CD14-positive monocyte (primary cell): ENCODE results near the gene SPON1. TPM values are rescaled to one million over a fixed set of nuclear protein-coding genes. Genes with fewer than 3 reads are reported as not detected.
"Not testable (repeated sequence)": the region's sequence is repeated elsewhere in the genome, so short reads cannot be mapped to it uniquely, and the experiment has no call there.

ENCODE experiments used
- DNase-seq, 3 donors: peaks; one replicate each; pipeline ENCODE4 v3.0.0-alpha.2; 2011 to 2022
- H2AFZ ChIP-seq: 2 replicates; pipeline ENCODE4 v1.6.0; 2012; ENCODE audit warnings: mild to moderate bottlenecking, low read depth, low read length, inconsistent platforms; ENCODE audit not compliant: insufficient read depth, poor library complexity, severe bottlenecking
- H3K27ac ChIP-seq, 2 donors: 1 replicate in 1 of 2; 2 replicates in 1 of 2; pipeline ENCODE4 v1.5.1; 2012 to 2013; ENCODE audit warnings: low read length in 2 of 2, control low read depth in 1 of 2, inconsistent platforms in 1 of 2, low read depth in 1 of 2, mild to moderate bottlenecking in 1 of 2
- H3K27me3 ChIP-seq, 2 donors: one replicate each; pipeline versions ENCODE4 v1.6.0 to v1.6.1; 2011 to 2013; ENCODE audit warnings: low read length in 2 of 2; ENCODE audit not compliant: control insufficient read depth in 2 of 2, insufficient read depth in 2 of 2
- H3K36me3 ChIP-seq, 2 donors: replicated peaks in 1 of 2; 1 replicate in 1 of 2; 2 replicates in 1 of 2; pipeline versions ENCODE4 v1.5.1 to v1.6.1; 2012 to 2013; ENCODE audit warnings: low read length in 2 of 2, control low read depth in 1 of 2, inconsistent platforms in 1 of 2, mild to moderate bottlenecking in 1 of 2; ENCODE audit not compliant: insufficient read depth in 2 of 2, control insufficient read depth in 1 of 2
- H3K4me1 ChIP-seq, 2 donors: 1 replicate in 1 of 2; 2 replicates in 1 of 2; pipeline versions ENCODE4 v1.5.1 to v1.6.1; 2012 to 2013; ENCODE audit warnings: low read length in 2 of 2, control low read depth in 1 of 2, inconsistent platforms in 1 of 2, mild to moderate bottlenecking in 1 of 2, moderate library complexity in 1 of 2; ENCODE audit not compliant: insufficient read depth in 2 of 2, control insufficient read depth in 1 of 2
- H3K4me2 ChIP-seq: replicated peaks from 2 replicates; pipeline ENCODE3; 2012; ENCODE audit warnings: low read length, moderate library complexity, mild to moderate bottlenecking; ENCODE audit not compliant: poor library complexity, severe bottlenecking; ENCODE audit errors: extremely low read depth
- H3K4me3 ChIP-seq, 3 experiments: fragments of 200-600 bp in 1 of 3; sonication (generic) in 1 of 3; replicated peaks in 1 of 3; 1 replicate in 2 of 3; 2 replicates in 1 of 3; pipeline ENCODE4 v1.5.1; 2011 to 2013; ENCODE audit warnings: low read length in 3 of 3, mild to moderate bottlenecking in 3 of 3, control low read depth in 2 of 3, low read depth in 2 of 3, inconsistent platforms in 1 of 3, moderate library complexity in 1 of 3
- H3K79me2 ChIP-seq: 2 replicates; pipeline ENCODE4 v1.6.0; 2012; ENCODE audit warnings: mild to moderate bottlenecking, control low read depth, inconsistent platforms, low read length, moderate library complexity; ENCODE audit not compliant: insufficient read depth
- H3K9ac ChIP-seq: 2 replicates; pipeline ENCODE4 v1.6.0; 2017; ENCODE audit warnings: low read length, mild to moderate bottlenecking; ENCODE audit not compliant: insufficient read depth, poor library complexity, severe bottlenecking
- H3K9me3 ChIP-seq, 2 donors: replicated peaks in 1 of 2; 1 replicate in 1 of 2; 2 replicates in 1 of 2; pipeline versions ENCODE4 v1.5.1 to v1.6.1; 2012 to 2013; ENCODE audit warnings: low read length in 2 of 2, control low read depth in 1 of 2; ENCODE audit not compliant: control insufficient read depth in 1 of 2, insufficient read depth in 1 of 2
- H4K20me1 ChIP-seq: 2 replicates; pipeline ENCODE4 v1.6.0; 2012; ENCODE audit warnings: mild to moderate bottlenecking, low read length, control low read depth, moderate library complexity; ENCODE audit not compliant: insufficient read depth
- H3K27ac Mint-ChIP-seq, 7 donors: one replicate each; pipeline ENCODE4 v1.8.0; 2020; ENCODE audit warnings: mild to moderate bottlenecking in 7 of 7, mixed read lengths in 7 of 7, moderate library complexity in 6 of 7, inconsistent platforms in 2 of 7
- H3K27me3 Mint-ChIP-seq, 3 donors: one replicate each; pipeline ENCODE4 v1.8.0; 2021 to 2022; ENCODE audit warnings: low read depth in 3 of 3, mild to moderate bottlenecking in 3 of 3, mixed read lengths in 3 of 3, moderate library complexity in 3 of 3, inconsistent platforms in 1 of 3
- H3K36me3 Mint-ChIP-seq, 2 donors: one replicate each; pipeline ENCODE4 v1.8.0; 2020; ENCODE audit warnings: mixed read lengths in 2 of 2, inconsistent platforms in 1 of 2, mild to moderate bottlenecking in 1 of 2
- H3K4me1 Mint-ChIP-seq: one replicate; pipeline ENCODE4 v1.8.0; 2020; ENCODE audit warnings: mild to moderate bottlenecking, mixed read lengths
- H3K4me3 Mint-ChIP-seq, 2 donors: one replicate each; pipeline ENCODE4 v1.8.0; 2020; ENCODE audit warnings: mild to moderate bottlenecking in 2 of 2, mixed read lengths in 2 of 2, moderate library complexity in 1 of 2
- H3K9me3 Mint-ChIP-seq, 7 donors: one replicate each; pipeline ENCODE4 v1.8.0; 2020 to 2022; ENCODE audit warnings: mixed read lengths in 7 of 7, mild to moderate bottlenecking in 6 of 7, moderate library complexity in 6 of 7, inconsistent platforms in 2 of 7
- WGBS: methylation state at CpG from one replicate; pipeline ENCODE4 v1.1.5; 2013; ENCODE audit warnings: missing lambda C conversion rate; ENCODE audit not compliant: insufficient coverage; 5-methylcytosine and 5-hydroxymethylcytosine counted together
- intact Hi-C, 2 donors: fragments of 100-400 bp; cut with micrococcal nuclease; formaldehyde crosslinking; loops; one replicate each; pipeline versions ENCODE4 v1.15.0 to v1.15.1; 2023
- polyA plus RNA-seq, 3 donors: library from polyadenylated mRNA; depleted of rRNA in 1 of 3; unstranded in 2 of 3; stranded (reverse) in 1 of 3; fragments of 300-500 nt in 2 of 3; fragments of >200 nt in 1 of 3; fragmentation: Illumina TruSeq in 2 of 3; gene quantifications; 1 replicate in 2 of 3; 2 replicates in 1 of 3; pipeline ENCODE4 v1.2.3, GENCODE V29; 2012 to 2021
- TF ChIP-seq, protein P1 (sequence below): fragments of 200-600 bp; IDR thresholded peaks from one replicate; pipeline ENCODE4 v1.8.0; 2022; ENCODE audit warnings: antibody characterized with exemption, mild to moderate bottlenecking

SPON1 gene
- polyA plus RNA-seq, 3 donors: not detected

DNA sequence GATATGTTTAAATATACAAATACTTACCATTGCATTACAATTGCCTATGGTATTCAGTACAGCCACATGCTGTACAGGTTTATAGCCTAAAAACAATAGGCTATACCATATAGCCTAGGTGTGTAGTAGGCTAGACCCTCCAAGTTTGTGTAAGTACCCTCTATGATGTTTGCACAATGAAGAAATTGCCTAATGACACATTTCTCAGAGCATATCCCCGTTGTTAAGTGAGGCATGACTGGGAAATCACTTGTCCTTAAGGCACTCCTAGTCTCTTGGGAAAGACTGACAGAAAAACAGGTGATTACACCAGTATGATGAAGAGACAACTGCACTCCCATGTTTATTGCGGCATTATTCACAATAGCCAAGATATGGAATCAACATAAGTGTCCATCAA, 187.2 kb downstream of the SPON1 start:
- peaks cover 12% of the 10 kb centered on the region in 2 donors for H3K9me3 ChIP-seq
- no peak overlapping the region for H3K4me2 ChIP-seq
- no peaks in the 10 kb centered on the region for H3K36me3 Mint-ChIP-seq
- no CpG with 5 or more reads among the region's 2 CpGs for WGBS
- H3K27ac ChIP-seq: no peak overlapping the region
- H3K4me3 Mint-ChIP-seq: no peak overlapping the region
- H3K9ac ChIP-seq: no peak overlapping the region
- no peaks in the 10 kb centered on the region for H3K27me3 Mint-ChIP-seq
- H2AFZ ChIP-seq: no peak overlapping the region
- H4K20me1 ChIP-seq: no peaks in the 10 kb centered on the region
- H3K4me1 ChIP-seq: no peaks in the 10 kb centered on the region
- TF ChIP-seq, protein P1, sequence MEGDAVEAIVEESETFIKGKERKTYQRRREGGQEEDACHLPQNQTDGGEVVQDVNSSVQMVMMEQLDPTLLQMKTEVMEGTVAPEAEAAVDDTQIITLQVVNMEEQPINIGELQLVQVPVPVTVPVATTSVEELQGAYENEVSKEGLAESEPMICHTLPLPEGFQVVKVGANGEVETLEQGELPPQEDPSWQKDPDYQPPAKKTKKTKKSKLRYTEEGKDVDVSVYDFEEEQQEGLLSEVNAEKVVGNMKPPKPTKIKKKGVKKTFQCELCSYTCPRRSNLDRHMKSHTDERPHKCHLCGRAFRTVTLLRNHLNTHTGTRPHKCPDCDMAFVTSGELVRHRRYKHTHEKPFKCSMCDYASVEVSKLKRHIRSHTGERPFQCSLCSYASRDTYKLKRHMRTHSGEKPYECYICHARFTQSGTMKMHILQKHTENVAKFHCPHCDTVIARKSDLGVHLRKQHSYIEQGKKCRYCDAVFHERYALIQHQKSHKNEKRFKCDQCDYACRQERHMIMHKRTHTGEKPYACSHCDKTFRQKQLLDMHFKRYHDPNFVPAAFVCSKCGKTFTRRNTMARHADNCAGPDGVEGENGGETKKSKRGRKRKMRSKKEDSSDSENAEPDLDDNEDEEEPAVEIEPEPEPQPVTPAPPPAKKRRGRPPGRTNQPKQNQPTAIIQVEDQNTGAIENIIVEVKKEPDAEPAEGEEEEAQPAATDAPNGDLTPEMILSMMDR: no peak
- H3K27me3 ChIP-seq: no peaks in the 10 kb centered on the region
- intact Hi-C loops: no loop called here
- H3K9me3 Mint-ChIP-seq: peaks cover 7 to 14% (median 13%) of the 10 kb centered on the region in 7 donors
- no peaks in the 10 kb centered on the region for H3K79me2 ChIP-seq
- H3K36me3 ChIP-seq: no peaks in the 10 kb centered on the region
- H3K27ac Mint-ChIP-seq: no peak overlapping the region
- no peaks in the 10 kb centered on the region for H3K4me1 Mint-ChIP-seq
- DNase-seq: no peak
- no peak overlapping the region for H3K4me3 ChIP-seq

GRCh38 chr11:14150878-14151277, 188.4 kb downstream of the SPON1 start:
- Mint-ChIP-seq H3K27ac (peak overlapping the region in 1 of 7 donors; percentile 64), H3K27me3 (no peaks in the 10 kb centered on the region), H3K4me3 (no peak overlapping the region), H3K9me3 (peaks cover 12 to 21% (median 16%) of the 10 kb centered on the region in 7 donors), H3K36me3 (no peaks in the 10 kb centered on the region), H3K4me1 (no peaks in the 10 kb centered on the region)
- TF ChIP-seq, protein P1: no peak
- Histone ChIP-seq H3K36me3 (no peaks in the 10 kb centered on the region), H3K79me2 (no peaks in the 10 kb centered on the region), H3K9me3 (peaks cover 12 to 15% of the 10 kb centered on the region in 2 donors), H3K9ac (no peak overlapping the region), H3K27ac (no peak overlapping the region), H2AFZ (no peak overlapping the region), H3K27me3 (no peaks in the 10 kb centered on the region), H3K4me3 (no peak overlapping the region), H3K4me1 (no peaks in the 10 kb centered on the region), H4K20me1 (no peaks in the 10 kb centered on the region), H3K4me2 (no peak overlapping the region)
- intact Hi-C loops: no loop called here
- DNase-seq: no peak
- 95% methylated on average over 4 of the region's 4 CpGs for WGBS

DNA sequence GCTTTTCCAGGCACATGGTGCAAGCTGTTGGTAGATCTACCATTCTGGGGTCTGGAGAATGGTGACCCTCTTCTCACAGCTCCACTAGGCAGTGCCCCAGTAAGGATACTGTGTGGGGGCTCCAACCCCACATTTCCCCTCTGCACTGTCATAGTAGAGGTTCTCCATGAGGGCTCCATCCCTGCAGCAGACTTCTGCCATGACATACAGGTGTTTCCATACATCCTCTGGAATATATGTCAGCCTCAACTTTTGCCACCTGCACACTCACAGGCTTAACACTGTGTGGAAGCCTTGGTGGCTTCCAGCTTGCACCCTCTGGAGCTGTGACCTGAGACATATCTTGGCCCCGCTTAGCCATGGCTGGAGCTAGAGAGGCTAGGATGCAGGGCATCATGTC, 191.6 kb downstream of the SPON1 start:
- peaks cover 14 to 15% of the 10 kb centered on the region in 2 donors for H3K9me3 ChIP-seq
- H3K79me2 ChIP-seq, intact Hi-C loops, H3K36me3 ChIP-seq, H3K4me1 ChIP-seq, H3K4me3 Mint-ChIP-seq, H3K4me3 ChIP-seq, H3K27me3 Mint-ChIP-seq, H2AFZ ChIP-seq, H3K4me2 ChIP-seq, H3K4me1 Mint-ChIP-seq, H3K36me3 Mint-ChIP-seq, H3K27ac Mint-ChIP-seq, H4K20me1 ChIP-seq, H3K27me3 ChIP-seq, DNase-seq, H3K27ac ChIP-seq, H3K9ac ChIP-seq: not testable (repeated sequence)
- peaks cover 12 to 33% (median 25%) of the 10 kb centered on the region in 7 donors for H3K9me3 Mint-ChIP-seq
- WGBS: 60% methylated on average over 1 of the region's 1 CpG
